Measurements from ENCODE around the gene CASP7. TPM values are rescaled to one million over a fixed set of nuclear protein-coding genes. Genes with fewer than 3 reads are reported as not detected.

The CASP7 gene
- polyA plus RNA-seq, 1 donor from 2014 or later, result 0.77 TPM

DNA sequence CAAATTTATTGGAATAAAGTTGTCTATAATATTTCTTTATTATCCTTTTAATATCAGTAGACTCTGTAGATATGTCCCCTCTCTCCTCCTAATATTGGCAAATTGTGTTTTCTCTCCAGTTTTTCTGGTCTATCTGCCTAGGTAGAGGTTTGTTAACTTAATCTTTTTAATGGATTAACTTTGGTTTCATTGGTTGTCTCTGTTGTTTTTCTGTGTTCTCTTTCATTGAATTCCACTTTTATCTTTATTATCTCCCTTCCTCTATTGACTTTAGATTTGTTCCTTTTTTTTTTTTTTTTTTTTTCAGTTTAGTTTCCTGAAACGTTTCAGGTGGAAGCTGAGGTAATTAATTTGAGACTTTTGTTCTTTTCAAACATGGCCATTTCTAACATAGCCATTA, 82.4 kb downstream of the CASP7 start:
- no peak overlapping the region for H3K9ac ChIP-seq (ENCODE audit: low read length)
- H3K36me3 ChIP-seq (ENCODE audit: insufficient read depth, low read length), result no peaks in the 10 kb centered on the region
- H4K20me1 ChIP-seq (ENCODE audit: insufficient read depth), result no peaks in the 10 kb centered on the region
- no peaks in the 10 kb centered on the region for H3K9me2 ChIP-seq (ENCODE audit: insufficient read depth, low read length)
- no peak for TF ChIP-seq SMC3 (conservative IDR thresholded peaks at IDR 0.05; ENCODE audit: poor library complexity)
- no peak overlapping the region for H3K4me2 ChIP-seq (ENCODE audit: low read length)
- no peaks in the 10 kb centered on the region for H3F3A ChIP-seq (ENCODE audit: insufficient read depth, low read length, poor library complexity, severe bottlenecking)
- H2AFZ ChIP-seq (ENCODE audit: low read depth, low read length), result no peak overlapping the region
- H3K27ac ChIP-seq (ENCODE audit: low read length), result no peak overlapping the region
- no peaks in the 10 kb centered on the region for H3K79me2 ChIP-seq (replicated peaks; ENCODE audit: insufficient read depth, low read length)
- no peak overlapping the region for H3K4me3 ChIP-seq (ENCODE audit: low read length)
- H3K9me3 ChIP-seq (ENCODE audit: low read length), result no peaks in the 10 kb centered on the region
- H3K27me3 ChIP-seq (ENCODE audit: insufficient read depth, low read depth, low read length), result no peaks in the 10 kb centered on the region

DNA sequence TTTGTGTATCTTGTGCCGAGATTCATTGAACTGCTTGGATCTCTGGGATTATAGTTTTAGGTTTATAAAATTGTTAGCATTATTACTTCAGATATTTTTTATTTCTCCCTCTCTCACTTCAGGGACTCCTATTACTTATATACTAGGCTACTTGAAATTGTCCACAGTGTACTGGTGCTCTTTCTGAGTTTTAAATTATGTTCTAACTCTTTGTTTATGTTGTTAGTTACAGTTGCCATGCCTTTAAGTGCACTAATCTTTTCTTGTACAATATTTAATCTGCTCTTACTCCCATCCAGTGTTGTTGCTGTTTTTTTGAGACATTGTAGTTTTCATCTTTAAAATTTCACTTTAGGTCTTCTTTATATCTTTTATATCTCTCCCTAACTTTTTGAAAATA, 84.9 kb downstream of the CASP7 start:
- Histone ChIP-seq H3K27ac (ENCODE audit: low read length) (no peak overlapping the region), H4K20me1 (ENCODE audit: insufficient read depth) (no peaks in the 10 kb centered on the region)
- no peak for TF ChIP-seq RAD21 (conservative IDR thresholded peaks at IDR 0.05)
- TF ChIP-seq TAF1 (IDR thresholded peaks at IDR 0.05; ENCODE audit: low read depth), result no peak
- no peak for TF ChIP-seq EP300 (conservative IDR thresholded peaks at IDR 0.05; ENCODE audit: poor library complexity, severe bottlenecking)
- no peak for TF ChIP-seq POLR2AphosphoS5 (IDR thresholded peaks at IDR 0.05)
- TF ChIP-seq, protein P1, sequence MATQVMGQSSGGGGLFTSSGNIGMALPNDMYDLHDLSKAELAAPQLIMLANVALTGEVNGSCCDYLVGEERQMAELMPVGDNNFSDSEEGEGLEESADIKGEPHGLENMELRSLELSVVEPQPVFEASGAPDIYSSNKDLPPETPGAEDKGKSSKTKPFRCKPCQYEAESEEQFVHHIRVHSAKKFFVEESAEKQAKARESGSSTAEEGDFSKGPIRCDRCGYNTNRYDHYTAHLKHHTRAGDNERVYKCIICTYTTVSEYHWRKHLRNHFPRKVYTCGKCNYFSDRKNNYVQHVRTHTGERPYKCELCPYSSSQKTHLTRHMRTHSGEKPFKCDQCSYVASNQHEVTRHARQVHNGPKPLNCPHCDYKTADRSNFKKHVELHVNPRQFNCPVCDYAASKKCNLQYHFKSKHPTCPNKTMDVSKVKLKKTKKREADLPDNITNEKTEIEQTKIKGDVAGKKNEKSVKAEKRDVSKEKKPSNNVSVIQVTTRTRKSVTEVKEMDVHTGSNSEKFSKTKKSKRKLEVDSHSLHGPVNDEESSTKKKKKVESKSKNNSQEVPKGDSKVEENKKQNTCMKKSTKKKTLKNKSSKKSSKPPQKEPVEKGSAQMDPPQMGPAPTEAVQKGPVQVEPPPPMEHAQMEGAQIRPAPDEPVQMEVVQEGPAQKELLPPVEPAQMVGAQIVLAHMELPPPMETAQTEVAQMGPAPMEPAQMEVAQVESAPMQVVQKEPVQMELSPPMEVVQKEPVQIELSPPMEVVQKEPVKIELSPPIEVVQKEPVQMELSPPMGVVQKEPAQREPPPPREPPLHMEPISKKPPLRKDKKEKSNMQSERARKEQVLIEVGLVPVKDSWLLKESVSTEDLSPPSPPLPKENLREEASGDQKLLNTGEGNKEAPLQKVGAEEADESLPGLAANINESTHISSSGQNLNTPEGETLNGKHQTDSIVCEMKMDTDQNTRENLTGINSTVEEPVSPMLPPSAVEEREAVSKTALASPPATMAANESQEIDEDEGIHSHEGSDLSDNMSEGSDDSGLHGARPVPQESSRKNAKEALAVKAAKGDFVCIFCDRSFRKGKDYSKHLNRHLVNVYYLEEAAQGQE (IDR thresholded peaks at IDR 0.05; ENCODE audit: borderline replicate concordance), result no peak
- no peak for TF ChIP-seq EZH2 (IDR thresholded peaks at IDR 0.05; ENCODE audit: borderline replicate concordance, insufficient read depth, low read length, poor library complexity, severe bottlenecking)
- TF ChIP-seq, protein P2, sequence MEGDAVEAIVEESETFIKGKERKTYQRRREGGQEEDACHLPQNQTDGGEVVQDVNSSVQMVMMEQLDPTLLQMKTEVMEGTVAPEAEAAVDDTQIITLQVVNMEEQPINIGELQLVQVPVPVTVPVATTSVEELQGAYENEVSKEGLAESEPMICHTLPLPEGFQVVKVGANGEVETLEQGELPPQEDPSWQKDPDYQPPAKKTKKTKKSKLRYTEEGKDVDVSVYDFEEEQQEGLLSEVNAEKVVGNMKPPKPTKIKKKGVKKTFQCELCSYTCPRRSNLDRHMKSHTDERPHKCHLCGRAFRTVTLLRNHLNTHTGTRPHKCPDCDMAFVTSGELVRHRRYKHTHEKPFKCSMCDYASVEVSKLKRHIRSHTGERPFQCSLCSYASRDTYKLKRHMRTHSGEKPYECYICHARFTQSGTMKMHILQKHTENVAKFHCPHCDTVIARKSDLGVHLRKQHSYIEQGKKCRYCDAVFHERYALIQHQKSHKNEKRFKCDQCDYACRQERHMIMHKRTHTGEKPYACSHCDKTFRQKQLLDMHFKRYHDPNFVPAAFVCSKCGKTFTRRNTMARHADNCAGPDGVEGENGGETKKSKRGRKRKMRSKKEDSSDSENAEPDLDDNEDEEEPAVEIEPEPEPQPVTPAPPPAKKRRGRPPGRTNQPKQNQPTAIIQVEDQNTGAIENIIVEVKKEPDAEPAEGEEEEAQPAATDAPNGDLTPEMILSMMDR (IDR thresholded peaks at IDR 0.05; ENCODE audit: poor library complexity, severe bottlenecking), result no peak
- TF ChIP-seq MXI1 (conservative IDR thresholded peaks at IDR 0.05; ENCODE audit: poor library complexity, severe bottlenecking), result no peak
- TF ChIP-seq SMC3 (conservative IDR thresholded peaks at IDR 0.05; ENCODE audit: poor library complexity), result no peak

DNA sequence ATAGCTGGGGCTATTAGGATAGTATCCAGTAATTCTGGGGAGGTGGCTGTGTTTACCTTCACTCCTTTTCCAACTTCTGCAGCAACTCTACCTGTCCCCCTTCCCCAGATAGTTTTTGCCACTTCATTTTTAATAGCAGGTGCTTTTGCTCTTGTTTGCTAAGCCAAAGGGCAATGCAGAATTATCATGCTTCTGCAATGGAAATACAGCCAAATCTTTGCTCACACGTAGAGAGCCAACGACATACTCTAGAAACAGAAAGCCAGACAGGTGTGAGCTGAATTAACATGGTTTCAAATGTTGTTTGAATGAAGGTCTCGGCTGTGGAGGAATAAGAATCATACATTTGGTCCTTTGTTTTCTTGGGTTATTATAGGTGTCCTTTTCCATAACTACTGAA, 86.2 kb downstream of the CASP7 start:
- Histone ChIP-seq H2AFZ (ENCODE audit: low read depth, low read length) (no peak overlapping the region), H3F3A (ENCODE audit: insufficient read depth, low read length, poor library complexity, severe bottlenecking) (no peaks in the 10 kb centered on the region), H3K79me2 (replicated peaks; ENCODE audit: insufficient read depth, low read length) (no peaks in the 10 kb centered on the region), H4K20me1 (ENCODE audit: insufficient read depth) (no peaks in the 10 kb centered on the region), H3K9ac (ENCODE audit: low read length) (no peak overlapping the region), H3K36me3 (ENCODE audit: insufficient read depth, low read length) (no peaks in the 10 kb centered on the region), H3K4me3 (ENCODE audit: low read length) (no peak overlapping the region), H3K27ac (ENCODE audit: low read length) (no peak overlapping the region), H3K9me2 (ENCODE audit: insufficient read depth, low read length) (no peaks in the 10 kb centered on the region), H3K4me2 (ENCODE audit: low read length) (no peak overlapping the region), H3K9me3 (ENCODE audit: low read length) (no peaks in the 10 kb centered on the region), H3K27me3 (ENCODE audit: insufficient read depth, low read depth, low read length) (no peaks in the 10 kb centered on the region)
- no peak for TF ChIP-seq SMC3 (conservative IDR thresholded peaks at IDR 0.05; ENCODE audit: poor library complexity)
- TF ChIP-seq EZH2 (IDR thresholded peaks at IDR 0.05; ENCODE audit: borderline replicate concordance, insufficient read depth, low read length, poor library complexity, severe bottlenecking), result no peak
- TF ChIP-seq, protein P2 (IDR thresholded peaks at IDR 0.05; ENCODE audit: poor library complexity, severe bottlenecking), result no peak
- TF ChIP-seq RAD21 (conservative IDR thresholded peaks at IDR 0.05), result no peak
- no peak for TF ChIP-seq POLR2AphosphoS5 (IDR thresholded peaks at IDR 0.05)
- no peak for TF ChIP-seq MXI1 (conservative IDR thresholded peaks at IDR 0.05; ENCODE audit: poor library complexity, severe bottlenecking)
- TF ChIP-seq, protein P1 (IDR thresholded peaks at IDR 0.05; ENCODE audit: borderline replicate concordance), result no peak
- no peak for TF ChIP-seq EP300 (conservative IDR thresholded peaks at IDR 0.05; ENCODE audit: poor library complexity, severe bottlenecking)
- no peak for TF ChIP-seq TAF1 (IDR thresholded peaks at IDR 0.05; ENCODE audit: low read depth)

More for the DNA sequence above, 84.9 kb downstream of the CASP7 start:
- Histone ChIP-seq H2AFZ (ENCODE audit: low read depth, low read length) (no peak overlapping the region), H3K36me3 (ENCODE audit: insufficient read depth, low read length) (no peaks in the 10 kb centered on the region), H3K79me2 (replicated peaks; ENCODE audit: insufficient read depth, low read length) (no peaks in the 10 kb centered on the region), H3K9me3 (ENCODE audit: low read length) (no peaks in the 10 kb centered on the region), H3K4me2 (ENCODE audit: low read length) (no peak overlapping the region), H3K27me3 (ENCODE audit: insufficient read depth, low read depth, low read length) (no peaks in the 10 kb centered on the region), H3K9me2 (ENCODE audit: insufficient read depth, low read length) (no peaks in the 10 kb centered on the region), H3F3A (ENCODE audit: insufficient read depth, low read length, poor library complexity, severe bottlenecking) (no peaks in the 10 kb centered on the region), H3K4me3 (ENCODE audit: low read length) (no peak overlapping the region), H3K9ac (ENCODE audit: low read length) (no peak overlapping the region)
